HK-2 (cell line): ENCODE data around the gene RBBP4.
A peak's percentile ranks its signal among the peaks of the same experiment; 100 is the strongest.
"Not testable (repeated sequence)": the region's sequence is repeated elsewhere in the genome, so short reads cannot be mapped to it uniquely, and the experiment has no call there.

Experiments used
- DNase-seq: peaks from one replicate; pipeline ENCODE4 v3.0.0-alpha.2; 2018; ENCODE audit not compliant: unreplicated experiment

The RBBP4 gene

GRCh38 chr1:32639489-32640075, 11.4 kb upstream of the RBBP4 start:
- no peak for DNase-seq

GRCh38 chr1:32642292-32642827, 8.6 kb upstream of the RBBP4 start:
- DNase-seq: not testable (repeated sequence)

- DNase-seq: no peak
Observed at GRCh38 chr1:32644426-32644825, 6.6 kb upstream of the RBBP4 start.

- DNase-seq: no peak
Observed at GRCh38 chr1:32647308-32648134, 3.5 kb upstream of the RBBP4 start.

GRCh38 chr1:32650248-32650751, 708 bp upstream of the RBBP4 start, which contains the start of gene ZBTB8OS:
ZBTB8OS (minus strand) TSS chr1:32650550; CDS start chr1:32650529, 21 bp downstream.
- DNase-seq: peak; percentile 84

GRCh38 chr1:32651461-32652073, 559 bp downstream of the RBBP4 start:
- no peak for DNase-seq

- no peak for DNase-seq
Observed at GRCh38 chr1:32652244-32652962, 1.4 kb downstream of the RBBP4 start.

- no peak for DNase-seq
Observed at GRCh38 chr1:32659581-32659980, 8.6 kb downstream of the RBBP4 start.

- no peak for DNase-seq
Observed at GRCh38 chr1:32665915-32666314, 14.9 kb downstream of the RBBP4 start.

GRCh38 chr1:32666901-32667566, 16.0 kb downstream of the RBBP4 start:
- peak; percentile 61 for DNase-seq

GRCh38 chr1:32668716-32669115, 17.7 kb downstream of the RBBP4 start:
- DNase-seq: not testable (repeated sequence)

GRCh38 chr1:32676945-32677344, 25.9 kb downstream of the RBBP4 start:
- no peak for DNase-seq

- not testable (repeated sequence) for DNase-seq
Observed at GRCh38 chr1:32679993-32680392, 29.0 kb downstream of the RBBP4 start.

GRCh38 chr1:32680642-32681041, 29.6 kb downstream of the RBBP4 start:
- no peak for DNase-seq

GRCh38 chr1:32681509-32681908, 30.5 kb downstream of the RBBP4 start:
- no peak for DNase-seq

- DNase-seq: no peak
Observed at GRCh38 chr1:32681999-32682398, 31.0 kb downstream of the RBBP4 start.

GRCh38 chr1:32683397-32683796, 32.4 kb downstream of the RBBP4 start:
- no peak for DNase-seq

- DNase-seq: no peak
Observed at GRCh38 chr1:32684167-32684811, 33.3 kb downstream of the RBBP4 start.

- no peak for DNase-seq
Observed at GRCh38 chr1:32685498-32685897, 34.5 kb downstream of the RBBP4 start.

- DNase-seq: no peak
Observed at GRCh38 chr1:32686387-32686786, 35.4 kb downstream of the RBBP4 start.
